Measurements from ENCODE around the gene CHAF1B.

GRCh38 chr21:36465478-36465877 is 80.3 kb downstream of the CHAF1B start:
- no peak for TF ChIP-seq CTCF (IDR thresholded peaks at IDR 0.05; ENCODE audit: low read length)
- TF ChIP-seq EZH2 (IDR thresholded peaks at IDR 0.05; ENCODE audit: borderline replicate concordance, low read length): no peak
